Activated B cell treated with CpG ODN at 0.5 μM for 24 hours (primary cell): Measurements from ENCODE around the gene SLC26A8. TPM values are rescaled to one million over a fixed set of nuclear protein-coding genes. Genes with fewer than 3 reads are reported as not detected.
A peak's percentile ranks its signal among the peaks of the same experiment; 100 is the strongest.

ENCODE experiments used
- ATAC-seq: fragments of 200-7000 bp; cut with Tn5 transposase; one replicate; pipeline ENCODE4 v1.10.0; 2021; ENCODE audit warnings: low read depth, mild to moderate bottlenecking, moderate library complexity
- CTCF ChIA-PET: fragments of 350-600 bp; sonication (Branson Sonifier 250); formaldehyde crosslinking; loops from one replicate; lab custom pipeline; 2021; ENCODE audit warnings: antibody characterized with exemption; lab: Charles Lee
- POLR2A ChIA-PET: fragments of 350-600 bp; sonication (Branson Sonifier 250); formaldehyde crosslinking; loops from one replicate; lab custom pipeline; 2021; ENCODE audit warnings: antibody characterized with exemption; lab: Charles Lee
- DNase-seq: peaks from one replicate; pipeline ENCODE4 v3.0.0; 2022
- H3K27ac Mint-ChIP-seq: one replicate; pipeline ENCODE4 v1.8.0; 2020; ENCODE audit warnings: mixed read lengths
- H3K27me3 Mint-ChIP-seq: one replicate; pipeline ENCODE4 v1.8.0; 2021; ENCODE audit warnings: mixed read lengths
- H3K36me3 Mint-ChIP-seq: one replicate; pipeline ENCODE4 v1.8.0; 2021; ENCODE audit warnings: low read depth, mixed read lengths
- H3K4me1 Mint-ChIP-seq: one replicate; pipeline ENCODE4 v1.8.0; 2021; ENCODE audit warnings: mixed read lengths
- H3K4me3 Mint-ChIP-seq: one replicate; pipeline ENCODE4 v1.8.0; 2020; ENCODE audit warnings: mild to moderate bottlenecking, mixed read lengths
- H3K9me3 Mint-ChIP-seq: one replicate; pipeline ENCODE4 v1.8.0; 2020; ENCODE audit warnings: mixed read lengths
- intact Hi-C: fragments of 100-400 bp; cut with micrococcal nuclease; formaldehyde crosslinking; loops from one replicate; pipeline ENCODE4 v1.15.1; 2024
- total RNA-seq: library from RNA; stranded (reverse); gene quantifications from 2 replicates; pipeline ENCODE4 v1.2.3, GENCODE V29; 2022
- TF ChIP-seq, protein P1 (sequence below): fragments of 200-600 bp; IDR thresholded peaks from one replicate; pipeline ENCODE4 v1.8.0; 2022; ENCODE audit warnings: antibody characterized with exemption, mild to moderate bottlenecking

The SLC26A8 gene
- total RNA-seq, 1 donor from 2014 or later = not detected

DNA sequence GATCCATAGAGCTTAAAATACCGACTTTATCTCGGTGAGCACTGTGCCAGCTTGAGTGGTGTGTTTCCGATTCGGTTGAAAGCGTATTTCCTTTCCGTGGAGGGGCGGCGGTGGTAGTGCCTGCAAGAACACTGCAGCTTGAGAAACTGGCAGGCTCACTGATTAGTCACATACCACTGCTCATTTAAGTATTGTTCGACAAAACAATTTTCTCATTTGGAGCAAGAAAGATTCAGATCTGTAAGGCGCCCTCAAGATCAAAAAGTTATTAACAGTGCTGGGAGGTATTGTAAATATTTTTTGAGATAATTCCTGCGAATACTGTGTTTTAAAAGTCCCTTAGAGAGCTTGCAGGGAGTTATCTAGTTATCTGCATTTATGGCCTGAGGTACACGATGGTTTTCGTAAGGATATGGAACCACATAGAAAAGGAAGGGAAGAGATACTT, 4.5 kb upstream of the SLC26A8 start:
- Mint-ChIP-seq H3K4me3 (peak overlapping the region; percentile 92), H3K36me3 (peaks cover 7% of the 10 kb centered on the region), H3K27me3 (peaks cover 11% of the 10 kb centered on the region), H3K27ac (peak overlapping the region; percentile 92), H3K9me3 (no peaks in the 10 kb centered on the region), H3K4me1 (peaks cover 49% of the 10 kb centered on the region)
- peak; percentile 23 for DNase-seq
- TF ChIP-seq, protein P1, sequence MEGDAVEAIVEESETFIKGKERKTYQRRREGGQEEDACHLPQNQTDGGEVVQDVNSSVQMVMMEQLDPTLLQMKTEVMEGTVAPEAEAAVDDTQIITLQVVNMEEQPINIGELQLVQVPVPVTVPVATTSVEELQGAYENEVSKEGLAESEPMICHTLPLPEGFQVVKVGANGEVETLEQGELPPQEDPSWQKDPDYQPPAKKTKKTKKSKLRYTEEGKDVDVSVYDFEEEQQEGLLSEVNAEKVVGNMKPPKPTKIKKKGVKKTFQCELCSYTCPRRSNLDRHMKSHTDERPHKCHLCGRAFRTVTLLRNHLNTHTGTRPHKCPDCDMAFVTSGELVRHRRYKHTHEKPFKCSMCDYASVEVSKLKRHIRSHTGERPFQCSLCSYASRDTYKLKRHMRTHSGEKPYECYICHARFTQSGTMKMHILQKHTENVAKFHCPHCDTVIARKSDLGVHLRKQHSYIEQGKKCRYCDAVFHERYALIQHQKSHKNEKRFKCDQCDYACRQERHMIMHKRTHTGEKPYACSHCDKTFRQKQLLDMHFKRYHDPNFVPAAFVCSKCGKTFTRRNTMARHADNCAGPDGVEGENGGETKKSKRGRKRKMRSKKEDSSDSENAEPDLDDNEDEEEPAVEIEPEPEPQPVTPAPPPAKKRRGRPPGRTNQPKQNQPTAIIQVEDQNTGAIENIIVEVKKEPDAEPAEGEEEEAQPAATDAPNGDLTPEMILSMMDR = no peak
- ATAC-seq = peak; percentile 23
- CTCF ChIA-PET = interaction anchor here (1.1 to 5.7 kb wide), 8 partner anchors 63 to 394 kb away, joined by 3 to 83 read pairs (median 4); no protein-coding TSS in a partner anchor
- POLR2A ChIA-PET = interaction anchor here (0.6 to 3.9 kb wide), 13 partner anchors 9 to 1405 kb away, joined by 3 to 31 read pairs (median 6); partner anchors contain the start of genes BRPF3, MAPK13 and ZNF76
- intact Hi-C loops = no loop called here

DNA sequence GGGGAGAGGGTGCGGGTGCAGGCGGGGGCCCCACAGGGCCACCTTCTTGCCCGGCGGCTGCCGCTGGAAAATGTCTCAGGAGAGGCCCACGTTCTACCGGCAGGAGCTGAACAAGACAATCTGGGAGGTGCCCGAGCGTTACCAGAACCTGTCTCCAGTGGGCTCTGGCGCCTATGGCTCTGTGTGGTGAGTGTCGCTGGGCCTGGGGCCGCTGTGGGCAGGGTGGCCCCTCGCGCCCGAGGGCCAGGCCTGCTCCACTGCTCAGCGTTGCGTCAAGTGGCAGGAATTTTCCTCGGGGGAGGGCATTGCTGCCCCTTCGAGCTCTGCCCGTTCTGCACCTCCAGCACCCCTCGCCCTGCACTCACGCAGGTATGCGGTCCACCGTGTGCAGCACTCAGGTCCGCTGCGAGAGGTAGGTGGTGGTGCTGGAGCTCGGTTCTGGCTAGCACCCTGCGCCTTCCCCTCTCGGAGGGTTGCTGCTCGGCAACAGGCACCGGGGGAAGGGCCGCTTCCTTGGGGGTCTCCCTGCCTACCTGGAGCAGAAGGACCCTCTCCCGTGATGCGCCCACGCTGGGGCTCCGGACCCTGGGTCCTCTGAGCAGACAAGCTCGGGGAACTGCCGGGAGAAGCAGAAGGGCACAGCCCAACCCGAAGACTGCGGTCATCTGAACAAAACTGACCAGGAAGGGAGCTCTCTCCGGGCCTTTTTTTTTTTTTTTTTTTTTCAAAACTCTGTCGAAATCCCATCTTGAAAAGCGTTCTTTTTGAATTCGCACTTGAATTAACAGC, 3.8 kb upstream of the SLC26A8 start:
- TF ChIP-seq, protein P1 = no peak
- ChIA-PET CTCF (interaction anchor here (0.9 to 5.7 kb wide), 14 partner anchors 10 to 395 kb away, joined by 3 to 83 read pairs (median 6); no protein-coding TSS in a partner anchor), POLR2A (interaction anchor here (0.6 to 3.9 kb wide), 16 partner anchors 10 to 1406 kb away, joined by 3 to 31 read pairs (median 6); partner anchors contain the start of genes BRPF3, MAPK13 and ZNF76)
- peak overlapping the region; percentile 92 for H3K27ac Mint-ChIP-seq
- no peak for DNase-seq
- H3K9me3 Mint-ChIP-seq = no peaks in the 10 kb centered on the region
- peaks cover 45% of the 10 kb centered on the region for H3K4me1 Mint-ChIP-seq
- H3K27me3 Mint-ChIP-seq = peaks cover 16% of the 10 kb centered on the region
- intact Hi-C loops = no loop called here
- H3K36me3 Mint-ChIP-seq = peaks cover 7% of the 10 kb centered on the region
- peak overlapping the region; percentile 92 for H3K4me3 Mint-ChIP-seq
- ATAC-seq = peak; percentile 10

DNA sequence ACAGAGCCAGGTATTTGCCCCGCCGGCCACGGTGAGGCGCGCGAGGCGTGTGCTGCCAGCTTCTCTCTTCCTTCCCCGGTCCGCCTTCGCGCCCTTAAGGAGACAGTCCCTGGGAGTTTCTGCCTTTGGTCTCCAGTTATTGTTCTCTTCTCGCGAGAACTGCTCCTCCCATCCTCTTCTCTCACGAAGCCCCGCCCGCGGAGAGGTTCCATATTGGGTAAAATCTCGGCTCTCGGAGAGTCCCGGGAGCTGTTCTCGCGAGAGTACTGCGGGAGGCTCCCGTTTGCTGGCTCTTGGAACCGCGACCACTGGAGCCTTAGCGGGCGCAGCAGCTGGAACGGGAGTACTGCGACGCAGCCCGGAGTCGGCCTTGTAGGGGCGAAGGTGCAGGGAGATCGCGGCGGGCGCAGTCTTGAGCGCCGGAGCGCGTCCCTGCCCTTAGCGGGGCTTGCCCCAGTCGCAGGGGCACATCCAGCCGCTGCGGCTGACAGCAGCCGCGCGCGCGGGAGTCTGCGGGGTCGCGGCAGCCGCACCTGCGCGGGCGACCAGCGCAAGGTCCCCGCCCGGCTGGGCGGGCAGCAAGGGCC, 3.2 kb upstream of the SLC26A8 start, which contains the start of gene MAPK14:
Gene MAPK14 (plus strand): TSS at position 308 of the 587 bp plus-strand sequence. CDS start 350 bp downstream, outside the sequence.
- H3K27me3 Mint-ChIP-seq = peaks cover 16% of the 10 kb centered on the region
- DNase-seq = peak; percentile 92
- peak within 1 kb of the TSS; percentile 92 for H3K4me3 Mint-ChIP-seq
- H3K36me3 Mint-ChIP-seq = peaks cover 7% of the 10 kb centered on the region
- TF ChIP-seq, protein P1 = no peak
- H3K9me3 Mint-ChIP-seq = no peaks in the 10 kb centered on the region
- peak; percentile 91 for ATAC-seq
- intact Hi-C loops = loop anchor here (1.0 to 2.0 kb wide), 7 partner anchors 68 to 651 kb away; partner anchors contain the start of genes BRPF3, CDKN1A and SRPK1
- ChIA-PET CTCF (interaction anchor here (0.9 to 5.7 kb wide), 12 partner anchors 11 to 396 kb away, joined by 3 to 83 read pairs (median 6); no protein-coding TSS in a partner anchor), POLR2A (interaction anchor here (0.5 to 3.9 kb wide), 15 partner anchors 11 to 1791 kb away, joined by 3 to 31 read pairs (median 6); partner anchors contain the start of genes BRPF3, HMGA1, MAPK13 and SRPK1)
- H3K27ac Mint-ChIP-seq = peak within 1 kb of the TSS; percentile 95
- peaks cover 40% of the 10 kb centered on the region for H3K4me1 Mint-ChIP-seq

DNA sequence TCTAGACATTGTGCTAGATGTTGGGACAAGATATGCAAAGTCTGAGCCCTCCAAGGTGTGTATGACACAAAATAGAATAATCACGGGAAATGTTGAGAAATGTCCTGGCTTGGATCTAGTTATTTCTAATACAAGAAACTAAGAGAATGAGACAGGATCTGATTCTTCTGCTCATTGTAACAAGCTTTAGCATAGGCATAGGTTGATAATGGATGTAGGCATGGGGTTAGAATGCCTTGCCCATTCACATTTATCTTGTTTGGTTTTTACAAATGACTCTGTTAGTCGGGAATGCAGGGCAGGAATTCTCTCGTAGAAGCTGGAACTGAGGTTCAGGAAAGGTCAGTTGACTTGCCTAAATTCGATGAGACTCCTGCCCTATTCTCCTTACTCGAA, 1.5 kb upstream of the SLC26A8 start:
- H3K27me3 Mint-ChIP-seq = peaks cover 16% of the 10 kb centered on the region
- H3K4me1 Mint-ChIP-seq = peaks cover 28% of the 10 kb centered on the region
- intact Hi-C loops = loop anchor here (2.0 kb wide), 3 partner anchors 105 to 653 kb away; partner anchors contain the start of genes CDKN1A and SRPK1
- H3K36me3 Mint-ChIP-seq = peaks cover 7% of the 10 kb centered on the region
- H3K9me3 Mint-ChIP-seq = no peaks in the 10 kb centered on the region
- DNase-seq = no peak
- ChIA-PET CTCF (interaction anchor here (2.1 to 5.7 kb wide), 4 partner anchors 67 to 332 kb away, joined by 6 to 83 read pairs (median 10); no protein-coding TSS in a partner anchor), POLR2A (interaction anchor here (3.9 kb wide), 1 partner anchor 69 kb away, joined by 31 read pairs; no protein-coding TSS in a partner anchor)
- TF ChIP-seq, protein P1 = no peak
- ATAC-seq = no peak
- H3K27ac Mint-ChIP-seq = no peak overlapping the region
- H3K4me3 Mint-ChIP-seq = no peak overlapping the region
